Measurements from ENCODE around the gene CDK10. TPM values are rescaled to one million over a fixed set of nuclear protein-coding genes. Genes with fewer than 3 reads are reported as not detected.
"Not testable (repeated sequence)": the region's sequence is repeated elsewhere in the genome, so short reads cannot be mapped to it uniquely, and the experiment has no call there.

The CDK10 gene, protein sequence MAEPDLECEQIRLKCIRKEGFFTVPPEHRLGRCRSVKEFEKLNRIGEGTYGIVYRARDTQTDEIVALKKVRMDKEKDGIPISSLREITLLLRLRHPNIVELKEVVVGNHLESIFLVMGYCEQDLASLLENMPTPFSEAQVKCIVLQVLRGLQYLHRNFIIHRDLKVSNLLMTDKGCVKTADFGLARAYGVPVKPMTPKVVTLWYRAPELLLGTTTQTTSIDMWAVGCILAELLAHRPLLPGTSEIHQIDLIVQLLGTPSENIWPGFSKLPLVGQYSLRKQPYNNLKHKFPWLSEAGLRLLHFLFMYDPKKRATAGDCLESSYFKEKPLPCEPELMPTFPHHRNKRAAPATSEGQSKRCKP
- 81.6 and 85.1 TPM in 2 replicates for total RNA-seq

- intact Hi-C loops (cut with micrococcal nuclease), result loop anchor here (1.0 kb wide), 3 partner anchors 14 to 37 kb away; no protein-coding TSS in a partner anchor
Measured at GRCh38 chr16:89686520-89687091, at the start of gene CDK10. TSS of gene CDK10 (plus strand) at chr16:89686689. CDS start at chr16:89686711, 22 bp downstream.

DNA sequence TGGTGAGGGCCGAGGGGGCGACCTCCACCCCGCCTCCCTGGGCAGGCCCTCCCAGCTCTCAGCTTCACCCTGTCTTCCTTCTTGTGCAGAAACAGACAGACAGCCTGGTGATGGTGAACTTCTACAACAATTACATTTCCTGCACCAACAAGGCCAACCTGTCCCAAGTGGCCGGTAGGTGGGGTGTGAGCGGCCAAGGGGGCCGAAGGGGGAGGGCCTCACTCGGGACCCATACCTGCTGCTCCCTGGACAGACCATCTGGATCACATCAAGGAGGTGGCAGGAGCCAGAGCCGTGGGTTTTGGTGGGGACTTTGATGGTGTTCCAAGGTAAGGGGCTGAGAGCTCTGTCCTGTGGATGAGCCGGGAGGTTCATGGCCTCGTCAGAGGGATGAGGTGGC lies 49.1 kb upstream of the CDK10 start:
- intact Hi-C loops (cut with micrococcal nuclease), result no loop called here

DNA sequence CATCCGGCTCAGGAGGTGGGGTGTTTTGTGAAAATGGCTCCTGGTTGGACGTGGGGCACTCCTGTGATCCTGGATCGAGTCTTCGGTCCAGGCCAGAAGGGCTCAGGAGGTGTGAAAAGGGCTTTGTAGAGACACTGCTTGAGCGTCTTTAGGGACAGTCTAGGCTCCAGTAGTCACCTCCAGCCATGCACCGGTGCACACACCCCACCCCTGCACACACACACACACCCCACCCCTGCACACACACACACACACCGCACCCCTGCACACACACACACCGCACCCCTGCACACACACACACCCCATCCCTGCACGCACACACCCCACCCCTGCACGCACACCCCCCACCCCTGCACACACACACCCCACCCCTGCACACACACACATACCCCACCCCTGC lies 48.0 kb upstream of the CDK10 start:
- intact Hi-C loops (cut with micrococcal nuclease), result no loop called here

GRCh38 chr16:89639385-89639784 lies 47.1 kb upstream of the CDK10 start:
- intact Hi-C loops (cut with micrococcal nuclease), result no loop called here

DNA sequence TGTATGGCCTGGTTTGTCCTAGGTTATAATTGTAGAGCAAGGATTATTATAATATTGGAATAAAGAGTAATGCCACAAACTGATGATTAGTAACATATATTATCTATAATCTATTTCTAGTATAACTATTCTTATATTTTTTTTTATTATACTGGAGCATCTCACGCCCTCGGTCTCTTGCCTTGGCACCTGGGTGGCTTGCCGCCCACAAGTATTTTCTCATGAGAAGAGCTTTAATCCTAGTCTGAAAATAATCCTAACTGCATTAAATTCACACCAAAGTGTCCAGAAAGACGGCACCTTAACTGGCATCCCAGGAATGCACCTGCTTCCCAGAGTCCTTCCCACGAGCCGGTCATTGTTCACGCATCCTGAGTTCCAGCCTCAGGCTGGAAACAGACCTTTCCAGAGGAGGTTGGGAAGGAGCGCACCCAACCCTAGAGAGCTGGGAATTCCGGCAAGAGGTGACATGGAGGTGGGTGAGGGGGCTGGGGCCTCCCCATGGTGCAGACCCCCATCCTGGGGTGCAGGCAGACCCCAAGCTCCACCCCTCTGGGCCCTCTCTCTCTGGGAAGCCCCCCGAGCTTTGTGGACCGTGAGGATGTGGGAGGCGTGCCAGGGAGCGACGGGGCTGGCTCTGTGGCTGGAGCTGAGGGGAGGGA lies 44.9 kb upstream of the CDK10 start:
- intact Hi-C loops (cut with micrococcal nuclease), result loop anchor here (1.0 to 2.0 kb wide), 3 partner anchors 39 to 81 kb away; partner anchors contain the start of genes CPNE7 and RPL13

DNA sequence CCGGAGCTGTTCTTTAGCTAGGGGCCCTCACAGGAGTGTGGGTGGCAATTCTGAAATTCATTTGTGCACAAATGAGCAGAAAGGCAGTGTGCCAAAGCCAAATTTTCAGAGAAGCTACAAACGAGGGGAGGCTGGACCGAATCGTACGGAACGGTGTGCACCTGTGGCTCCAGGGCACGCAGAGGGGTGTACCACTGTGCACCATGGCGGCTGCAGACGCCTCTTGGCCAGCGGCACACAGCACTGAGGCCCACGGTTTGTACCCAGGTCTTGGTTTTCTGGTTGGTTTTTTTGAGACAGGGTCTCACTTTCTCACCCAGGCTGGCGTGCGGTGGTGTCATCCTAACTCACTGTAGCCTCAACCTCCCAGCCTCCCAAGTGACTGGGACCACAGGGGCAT lies 43.9 kb upstream of the CDK10 start:
- intact Hi-C loops (cut with micrococcal nuclease), result no loop called here

GRCh38 chr16:89643769-89644300 lies 42.7 kb upstream of the CDK10 start:
- intact Hi-C loops (cut with micrococcal nuclease), result no loop called here

GRCh38 chr16:89645122-89645521 lies 41.4 kb upstream of the CDK10 start:
- intact Hi-C loops (cut with micrococcal nuclease), result no loop called here

DNA sequence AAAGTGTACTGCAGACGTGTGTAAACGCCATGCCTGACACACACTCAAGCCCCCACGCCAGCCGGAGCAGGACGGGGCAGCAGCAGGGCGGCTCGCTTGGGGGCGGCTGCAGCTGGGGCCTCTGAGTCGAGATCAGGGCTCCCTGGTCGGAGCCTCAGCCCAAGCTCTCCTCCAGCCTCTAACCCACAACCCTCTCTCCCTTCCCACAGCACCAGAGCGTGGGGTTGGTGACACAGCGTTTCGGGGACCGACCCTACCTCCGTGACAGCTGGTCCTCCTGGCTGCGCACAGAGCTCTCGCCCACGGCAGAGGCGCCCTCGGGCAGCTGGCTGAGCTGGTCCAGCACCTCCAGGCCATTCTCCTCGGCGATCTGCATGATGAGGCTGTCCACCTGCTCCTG lies 40.2 kb upstream of the CDK10 start:
- intact Hi-C loops (cut with micrococcal nuclease), result no loop called here

- intact Hi-C loops (cut with micrococcal nuclease), result no loop called here
Measured at GRCh38 chr16:89646906-89647305, 39.6 kb upstream of the CDK10 start.

GRCh38 chr16:89651584-89651983 lies 34.9 kb upstream of the CDK10 start:
- intact Hi-C loops (cut with micrococcal nuclease), result no loop called here

DNA sequence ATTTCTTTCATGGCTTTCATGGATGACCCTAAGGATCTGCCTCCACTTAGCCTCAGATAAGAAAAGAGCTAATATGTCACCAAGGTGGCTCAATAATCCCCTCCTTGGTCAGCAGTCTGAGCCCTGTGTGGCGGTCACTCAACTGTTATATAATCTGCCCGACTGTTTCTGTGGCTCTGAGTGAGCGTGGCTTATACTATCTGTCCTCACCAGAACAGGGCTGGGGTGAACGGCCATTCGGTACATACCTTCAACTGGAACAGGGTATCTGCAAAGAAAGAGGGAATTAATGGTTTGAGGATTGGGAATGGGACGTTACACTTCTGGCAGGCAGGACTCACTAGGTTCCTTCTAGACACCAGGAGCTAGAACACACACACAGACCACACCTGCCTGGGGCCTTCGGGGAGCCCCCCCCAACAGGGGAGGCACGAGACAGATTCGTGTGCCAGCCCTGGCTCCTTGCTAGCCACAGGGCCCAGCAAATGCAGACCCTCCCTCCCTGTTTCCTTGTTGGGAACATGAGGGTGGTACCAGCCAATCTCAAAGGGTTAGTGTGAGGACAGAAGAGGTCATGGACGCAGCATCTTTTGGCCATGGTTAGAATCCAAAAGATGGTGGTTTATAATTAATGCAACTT lies 32.7 kb upstream of the CDK10 start:
- intact Hi-C loops (cut with micrococcal nuclease), result no loop called here

DNA sequence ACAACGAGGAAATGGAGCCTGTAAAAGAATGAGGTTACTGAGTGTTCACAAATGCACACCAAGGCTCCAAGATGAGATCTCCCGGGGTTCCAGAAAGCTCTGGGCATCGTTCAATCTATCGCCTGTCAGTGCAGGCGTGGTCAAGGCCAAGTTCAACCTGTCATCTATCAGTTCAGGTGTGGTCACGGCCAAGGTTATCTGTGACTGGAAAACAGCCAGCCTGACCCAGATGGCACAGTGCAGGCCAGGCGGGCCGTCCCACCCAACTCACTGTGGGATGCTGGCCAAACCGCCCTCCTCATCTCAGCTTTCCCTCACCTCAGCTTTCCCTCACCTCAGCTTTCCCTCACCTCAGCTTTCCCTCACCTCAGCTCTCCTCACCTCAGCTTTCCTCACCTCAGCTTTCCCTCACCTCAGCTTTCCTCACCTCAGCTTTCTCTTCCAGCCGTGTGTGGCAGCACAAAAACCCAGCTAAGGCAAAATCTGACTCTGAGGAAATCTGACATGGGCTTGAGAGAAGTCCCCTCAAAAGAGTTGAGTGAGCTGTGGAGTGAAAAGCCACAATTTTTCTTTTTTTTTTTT lies 31.3 kb upstream of the CDK10 start:
- intact Hi-C loops (cut with micrococcal nuclease), result loop anchor here (5.0 kb wide), 3 partner anchors 148 to 338 kb away; partner anchors contain the start of genes ANKRD11 and SPG7

GRCh38 chr16:89656435-89657121 lies 29.9 kb upstream of the CDK10 start:
- intact Hi-C loops (cut with micrococcal nuclease), result loop anchor here (1.0 to 5.0 kb wide), 4 partner anchors 96 to 339 kb away; partner anchors contain the start of genes ANKRD11, RPL13 and SPG7

GRCh38 chr16:89657442-89658220 lies 28.9 kb upstream of the CDK10 start, which contains the start of the genes CHMP1A and SPATA33:
TSS of gene CHMP1A (minus strand) at chr16:89657708. CDS start at chr16:89657588, 120 bp downstream.
TSS of gene SPATA33 (plus strand) at chr16:89657836. CDS start at chr16:89657912, 76 bp downstream.
- intact Hi-C loops (cut with micrococcal nuclease), result loop anchor here (1.0 to 5.0 kb wide), 6 partner anchors 29 to 340 kb away; partner anchors contain the start of genes ANKRD11, CDK10, RPL13 and SPG7

DNA sequence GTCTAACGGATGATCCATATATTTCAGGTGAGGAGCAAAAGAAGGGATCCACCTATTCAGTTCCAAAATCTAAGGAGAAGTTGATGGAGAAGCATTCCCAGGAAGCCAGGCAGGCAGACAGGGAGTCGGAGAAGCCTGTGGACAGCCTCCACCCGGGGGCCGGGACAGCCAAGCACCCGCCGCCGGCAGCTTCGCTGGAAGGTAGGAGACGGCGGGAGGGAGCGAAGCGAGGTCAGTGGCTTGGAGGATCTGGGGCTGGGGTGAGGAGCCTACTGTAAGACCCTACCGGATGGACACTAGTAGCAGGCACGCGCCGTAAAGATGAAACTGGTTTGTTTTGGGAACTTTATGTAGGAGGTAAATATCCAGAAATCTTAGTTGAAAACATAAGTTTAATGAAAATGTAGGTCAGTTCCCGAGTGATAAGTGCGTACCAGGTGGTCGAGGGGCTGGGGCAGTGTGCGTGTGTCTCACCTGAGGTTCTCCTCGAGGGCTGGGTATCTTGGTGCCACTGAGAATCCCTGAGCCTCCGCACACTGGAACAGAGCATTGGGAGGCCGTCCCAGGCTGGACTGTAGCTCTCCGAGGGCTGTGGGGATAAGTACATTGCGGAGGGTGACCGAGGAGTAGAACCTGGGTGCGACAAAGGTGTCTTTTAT lies 28.1 kb upstream of the CDK10 start:
- intact Hi-C loops (cut with micrococcal nuclease), result loop anchor here (1.0 to 5.0 kb wide), 5 partner anchors 28 to 341 kb away; partner anchors contain the start of genes ANKRD11, CDK10 and SPG7

DNA sequence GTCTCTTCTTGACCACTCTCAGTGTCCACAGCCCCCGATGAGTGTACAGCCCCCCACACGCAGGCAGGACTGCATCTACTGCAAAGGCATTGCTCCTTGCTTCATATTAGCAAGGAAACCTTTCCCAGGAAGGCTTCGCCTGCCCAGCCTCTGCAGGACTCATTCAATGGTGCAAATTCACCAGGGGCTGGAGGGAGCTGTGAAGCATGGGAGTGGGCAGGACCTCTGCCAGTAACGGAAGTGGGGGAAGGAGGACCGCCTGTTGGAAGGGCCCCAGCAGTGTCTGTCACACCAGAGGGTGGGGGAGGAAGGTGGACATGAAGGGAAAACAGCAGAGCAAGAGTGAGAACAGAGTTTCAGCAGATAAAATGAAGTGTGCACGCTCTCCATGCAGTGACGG lies 26.3 kb upstream of the CDK10 start:
- intact Hi-C loops (cut with micrococcal nuclease), result no loop called here

DNA sequence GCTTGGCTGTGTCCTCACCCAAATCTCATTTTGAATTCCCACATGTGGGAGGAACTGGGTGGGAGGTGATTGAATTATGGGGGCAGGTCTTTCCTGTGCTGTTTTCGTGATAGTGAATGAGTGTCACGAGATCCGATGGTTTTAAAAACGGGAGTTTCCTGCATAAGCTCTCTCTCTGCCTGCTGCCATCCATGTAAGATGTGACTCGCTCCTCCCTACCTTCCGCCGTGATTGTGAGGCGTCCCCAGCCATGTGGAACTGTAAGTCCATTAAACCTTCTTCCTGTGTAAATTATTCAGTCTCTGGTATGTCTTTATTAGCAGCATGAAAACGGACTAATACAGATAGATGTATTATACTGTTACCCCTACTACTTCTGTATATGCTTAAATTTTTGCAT lies 25.3 kb upstream of the CDK10 start:
- intact Hi-C loops (cut with micrococcal nuclease), result no loop called here

DNA sequence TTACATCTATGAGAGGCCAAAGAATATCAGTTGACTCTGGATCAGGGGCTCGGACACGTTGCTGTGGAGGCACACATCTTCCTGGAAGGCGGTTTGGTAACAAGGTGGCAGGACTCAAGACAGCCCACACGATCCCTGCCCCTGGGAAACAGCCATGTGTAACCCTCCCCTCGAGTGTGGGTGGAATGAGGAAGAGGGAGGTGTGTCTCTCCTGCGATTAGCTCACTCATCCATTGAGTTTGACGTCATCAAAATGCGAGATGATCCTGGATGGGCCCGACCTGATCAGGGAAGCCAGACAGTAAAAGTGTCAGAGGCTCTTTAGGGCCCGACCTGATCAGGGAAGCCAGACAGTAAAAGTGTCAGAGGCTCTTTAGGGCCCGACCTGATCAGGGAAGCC lies 22.3 kb upstream of the CDK10 start:
- intact Hi-C loops (cut with micrococcal nuclease), result not testable (repeated sequence)
